GM20431 (cell line): ENCODE data around the gene PIAS1.

Experiments used
- in situ Hi-C: fragments of 300-500 bp; cut with MseI, MboI; formaldehyde crosslinking; loops from one replicate; pipeline ENCODE4 v1.15.0; 2020; ENCODE audit warnings: low sequenced_read_pairs; ENCODE audit not compliant: unreplicated experiment

The PIAS1 gene

GRCh38 chr15:68059630-68060029, 5.5 kb downstream of the PIAS1 start:
- in situ Hi-C loops = no loop called here

GRCh38 chr15:68061171-68061570, 7.1 kb downstream of the PIAS1 start:
- in situ Hi-C loops = no loop called here

- in situ Hi-C loops = no loop called here
Observed at GRCh38 chr15:68061602-68062001, 7.5 kb downstream of the PIAS1 start.

- in situ Hi-C loops = no loop called here
Observed at GRCh38 chr15:68062214-68062613, 8.1 kb downstream of the PIAS1 start.

GRCh38 chr15:68062946-68063465, 8.9 kb downstream of the PIAS1 start:
- in situ Hi-C loops = no loop called here

- in situ Hi-C loops = no loop called here
Observed at GRCh38 chr15:68063606-68064005, 9.5 kb downstream of the PIAS1 start.

- in situ Hi-C loops = no loop called here
Observed at GRCh38 chr15:68073576-68074288, 19.6 kb downstream of the PIAS1 start.

GRCh38 chr15:68075764-68076385, 21.8 kb downstream of the PIAS1 start:
- in situ Hi-C loops = no loop called here

- in situ Hi-C loops = no loop called here
Observed at GRCh38 chr15:68078365-68078764, 24.2 kb downstream of the PIAS1 start.

- in situ Hi-C loops = no loop called here
Observed at GRCh38 chr15:68080334-68080733, 26.2 kb downstream of the PIAS1 start.

GRCh38 chr15:68080783-68081182, 26.7 kb downstream of the PIAS1 start:
- in situ Hi-C loops = no loop called here

- in situ Hi-C loops = no loop called here
Observed at GRCh38 chr15:68081869-68082505, 27.9 kb downstream of the PIAS1 start.

- in situ Hi-C loops = no loop called here
Observed at GRCh38 chr15:68082735-68083134, 28.6 kb downstream of the PIAS1 start.

GRCh38 chr15:68083463-68083862, 29.3 kb downstream of the PIAS1 start:
- in situ Hi-C loops = no loop called here

- in situ Hi-C loops = no loop called here
Observed at GRCh38 chr15:68085052-68085451, 30.9 kb downstream of the PIAS1 start.

- in situ Hi-C loops = no loop called here
Observed at GRCh38 chr15:68091743-68092142, 37.6 kb downstream of the PIAS1 start.

- in situ Hi-C loops = no loop called here
Observed at GRCh38 chr15:68096099-68096498, 42.0 kb downstream of the PIAS1 start.

- in situ Hi-C loops = no loop called here
Observed at GRCh38 chr15:68097029-68097428, 42.9 kb downstream of the PIAS1 start.

GRCh38 chr15:68098465-68098864, 44.4 kb downstream of the PIAS1 start:
- in situ Hi-C loops = no loop called here

- in situ Hi-C loops = no loop called here
Observed at GRCh38 chr15:68100194-68100593, 46.1 kb downstream of the PIAS1 start.

- in situ Hi-C loops = no loop called here
Observed at GRCh38 chr15:68103603-68104002, 49.5 kb downstream of the PIAS1 start.
